Motor neuron (in vitro differentiated cells): ENCODE data around the gene ZFAND2B. TPM values are rescaled to one million over a fixed set of nuclear protein-coding genes. Genes with fewer than 3 reads are reported as not detected.

ENCODE experiments used
- ATAC-seq, 8 experiments: fragments of 200-7000 bp; cut with Tn5 transposase; replicated peaks in 6 of 8; 2 replicates each; pipeline ENCODE4 v1.8.0; 2021; ENCODE audit warnings: mild to moderate bottlenecking in 8 of 8, moderate library complexity in 8 of 8
- H3K27ac ChIP-seq, 2 donors: fragments of 250-450 bp; sonication (Bioruptor Pico); 2 replicates each; pipeline ENCODE4 v1.9.0; 2021; ENCODE audit warnings: antibody characterized with exemption in 2 of 2, mild to moderate bottlenecking in 2 of 2, moderate library complexity in 1 of 2
- H3K4me1 ChIP-seq, 2 donors: fragments of 250-450 bp; sonication (Bioruptor Pico); replicated peaks in 1 of 2; 2 replicates each; pipeline ENCODE4 v1.6.1; 2021; ENCODE audit warnings: antibody characterized with exemption in 2 of 2, mild to moderate bottlenecking in 2 of 2, moderate library complexity in 1 of 2
- H3K4me3 ChIP-seq, 5 donors: fragments of 250-450 bp; sonication (Bioruptor Pico); 2 replicates each; pipeline ENCODE4 v1.9.0; 2021; ENCODE audit warnings: antibody characterized with exemption in 5 of 5, mild to moderate bottlenecking in 5 of 5, moderate library complexity in 4 of 5
- WGBS, 10 experiments: fragments of 450-650 bp; shearing (Covaris generic); methylation state at CpG; one replicate each; pipeline ENCODE4 v1.0.0; 2022; 5-methylcytosine and 5-hydroxymethylcytosine counted together
- in situ Hi-C, 9 experiments: fragments of 400-800 bp; cut with MboI; loops; one replicate each; pipeline ENCODE4 v1.15.0; 2021; ENCODE audit warnings: low sequenced_read_pairs in 9 of 9, low pct_unique_long_range_greater_than_20kb in 2 of 9; ENCODE audit not compliant: unreplicated experiment in 9 of 9
- total RNA-seq, 8 experiments: library from RNA; unstranded; fragments of 300-600 nt; gene quantifications; 2 replicates each; pipeline versions ENCODE4 v1.2.3 to v1.2.4, GENCODE V29; 2022

Gene ZFAND2B
- total RNA-seq, 8 experiments from 2014 or later, result 19.7 to 35.8 (median 25.7) TPM

DNA sequence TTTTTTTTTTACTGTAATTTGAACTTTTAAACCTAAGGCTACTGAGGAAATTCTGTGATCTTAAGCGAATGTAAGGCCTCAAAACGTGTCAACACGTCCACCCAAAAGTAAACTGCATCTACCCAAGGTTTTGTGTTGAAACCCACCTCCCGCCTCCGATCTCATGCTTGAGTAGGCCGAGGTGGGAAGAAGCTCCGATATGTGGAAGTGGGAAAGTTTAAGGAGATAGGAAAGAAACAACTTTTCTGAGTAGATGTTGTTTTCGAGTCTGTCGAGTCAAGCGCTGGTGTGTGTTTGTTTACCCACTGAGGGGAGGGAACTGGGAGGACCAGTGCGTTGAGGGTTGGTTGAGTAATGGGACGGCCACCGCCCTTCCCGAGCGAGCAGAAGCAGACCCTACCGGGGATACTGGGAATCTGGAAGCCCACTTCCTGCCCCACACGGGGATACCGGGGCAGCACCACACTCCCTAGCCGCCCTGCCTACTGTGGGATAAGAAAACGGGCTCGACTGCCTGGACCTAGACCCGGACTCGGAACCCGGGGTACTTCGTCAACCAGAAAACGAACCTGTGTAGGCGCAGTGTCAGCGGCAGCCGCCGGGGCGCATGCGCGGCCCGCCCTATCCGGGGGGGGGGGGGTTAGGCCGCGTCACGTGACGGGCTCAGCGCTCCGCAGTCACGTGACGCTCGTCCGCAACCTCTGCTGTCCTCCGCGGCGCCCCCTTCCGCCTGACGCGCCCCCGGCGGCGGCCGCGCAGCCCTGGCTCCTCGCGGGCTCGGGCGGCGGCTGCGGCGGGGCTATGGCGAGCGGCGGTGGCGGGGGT lies 28.8 kb upstream of the ZFAND2B start, which contains the start of gene RETREG2:
Gene RETREG2, plus strand, starts transcription at position 724 of the 825 bp plus-strand sequence. Its CDS starts 78 bp downstream, at position 802.
- in situ Hi-C loops, result no loop called here
- WGBS, 10 experiments, result 0 to 10% (median 0%) methylated on average over 2 to 13 of the region's 67 CpGs; no CpG with 5 or more reads in 1 of the 10 experiments
- ATAC-seq, result peak; percentile 58 to 77 (median 62)

DNA sequence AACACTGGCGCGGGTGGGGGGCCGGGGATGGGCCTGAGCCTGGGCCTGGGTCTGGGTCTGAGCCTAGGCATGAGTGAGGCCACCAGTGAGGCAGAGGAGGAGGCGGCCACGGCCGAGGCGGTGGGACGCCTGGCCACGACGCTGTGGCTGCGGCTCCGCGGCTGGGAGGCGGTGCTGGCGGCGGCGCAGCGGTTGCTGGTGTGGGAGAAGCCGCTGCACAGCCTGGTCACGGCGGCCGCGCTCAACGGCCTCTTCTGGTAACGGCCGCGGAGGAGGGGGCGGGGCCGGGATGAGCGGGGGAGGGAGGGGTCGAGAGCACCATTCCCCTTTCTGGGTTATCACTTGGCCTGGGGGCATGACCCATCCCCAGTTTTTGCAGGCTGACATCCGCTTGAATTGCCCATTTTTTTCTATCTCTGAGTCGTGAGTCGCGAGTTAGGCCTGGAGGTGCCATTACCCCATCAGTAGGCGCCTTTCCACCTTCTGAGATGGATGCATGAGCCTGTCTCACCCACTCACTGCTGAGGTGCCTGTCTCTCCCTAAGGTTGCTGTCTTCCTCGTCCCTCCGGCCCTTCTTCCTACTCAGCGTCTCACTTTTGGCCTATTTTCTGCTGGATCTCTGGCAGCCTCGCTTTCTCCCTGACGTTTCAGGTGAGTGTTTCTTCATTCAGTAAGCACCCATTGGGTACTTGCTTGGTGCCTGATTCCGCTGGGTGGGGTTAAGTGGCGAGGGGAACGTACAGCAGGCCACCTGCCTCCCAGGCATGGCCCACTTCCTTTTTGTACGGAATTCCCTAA lies 28.0 kb upstream of the ZFAND2B start:
- 0 to 60% (median 8%) methylated on average over 1 to 13 of the region's 45 CpGs; no CpG with 5 or more reads in 2 of the 10 experiments for WGBS, 10 experiments
- Histone ChIP-seq H3K4me3 (peak overlapping the region; percentile 76 to 96 (median 96)), H3K27ac (peak overlapping the region; percentile 82 to 91), H3K4me1 (peaks cover 7 to 11% of the 10 kb centered on the region in 2 donors)
- in situ Hi-C loops, result no loop called here
- ATAC-seq, result peak in 6 of 8 experiments; percentile 12 to 41 (median 17)

More for the DNA sequence above, 28.8 kb upstream of the ZFAND2B start, which contains the start of gene RETREG2:
- peak within 1 kb of the TSS; percentile 76 to 96 (median 96) for H3K4me3 ChIP-seq
- peaks cover 7 to 11% of the 10 kb centered on the region in 2 donors for H3K4me1 ChIP-seq
- peak within 1 kb of the TSS; percentile 82 to 91 for H3K27ac ChIP-seq

DNA sequence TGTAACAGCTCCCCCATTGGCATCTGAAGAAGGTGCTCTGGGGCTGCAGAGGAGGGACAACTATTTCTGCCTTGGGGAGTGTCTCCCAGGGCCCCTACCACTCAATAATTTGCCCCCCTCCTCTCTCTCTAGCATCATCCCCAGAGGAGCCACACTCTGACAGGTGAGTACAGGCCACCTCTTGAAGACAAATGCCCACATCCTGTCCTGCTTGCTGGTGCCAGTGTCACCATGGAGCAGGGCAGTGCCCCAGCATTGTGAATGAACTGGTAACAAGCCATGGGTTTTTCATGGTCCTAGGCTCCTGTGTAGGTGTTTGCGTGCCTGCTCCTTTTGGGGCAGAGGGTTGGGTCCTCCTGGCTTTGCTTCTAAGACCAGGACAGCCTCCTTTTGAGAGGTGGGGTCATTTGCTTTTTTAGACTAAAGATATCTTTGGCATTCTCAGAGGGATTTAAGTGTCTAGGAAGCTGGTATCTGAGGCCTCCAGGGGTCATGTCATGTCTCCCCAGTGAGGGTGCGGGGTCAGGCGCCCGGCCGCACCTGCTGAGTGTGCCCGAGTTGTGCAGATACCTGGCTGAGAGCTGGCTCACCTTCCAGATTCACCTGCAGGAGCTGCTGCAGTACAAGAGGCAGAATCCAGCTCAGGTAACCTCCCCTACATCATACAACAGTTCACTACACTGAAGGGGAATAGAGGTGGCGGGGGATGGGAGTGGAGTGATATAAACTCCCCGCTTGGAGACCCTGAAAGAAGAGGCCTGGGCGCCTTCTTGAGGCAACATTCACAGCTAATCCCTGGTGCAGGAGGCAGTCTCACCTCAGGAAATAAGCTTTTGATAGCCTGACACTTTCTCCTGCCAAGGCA lies 26.7 kb upstream of the ZFAND2B start:
- Histone ChIP-seq H3K4me3 (peak overlapping the region in 1 of 5 donors; percentile 96), H3K27ac (no peak overlapping the region), H3K4me1 (peaks cover 7 to 11% of the 10 kb centered on the region in 2 donors)
- WGBS, 10 experiments, result 90 to 100% (median 100%) methylated on average over 1 to 5 of the region's 9 CpGs; no CpG with 5 or more reads in 4 of the 10 experiments
- in situ Hi-C loops, result no loop called here
- no peak for ATAC-seq

DNA sequence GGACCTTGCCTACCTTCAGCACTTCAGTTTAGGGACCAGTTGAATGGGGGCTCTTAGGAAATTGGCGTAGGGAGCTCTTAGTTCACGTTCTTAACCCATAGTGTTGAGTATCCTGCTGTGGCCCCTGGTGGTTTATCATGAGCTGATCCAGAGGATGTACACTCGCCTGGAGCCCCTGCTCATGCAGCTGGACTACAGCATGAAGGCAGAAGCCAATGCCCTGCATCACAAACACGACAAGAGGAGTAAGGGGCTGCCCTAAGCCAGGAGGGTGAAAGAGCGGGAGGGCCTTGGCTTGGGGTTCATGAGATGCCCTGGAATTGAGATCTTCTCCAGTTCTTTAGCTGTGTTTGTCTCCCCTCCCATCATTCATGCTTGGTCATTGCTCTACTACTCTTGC lies 25.6 kb upstream of the ZFAND2B start:
- peaks cover 2 to 5% of the 10 kb centered on the region in 2 donors for H3K4me1 ChIP-seq
- no peak overlapping the region for H3K27ac ChIP-seq
- in situ Hi-C loops, result no loop called here
- H3K4me3 ChIP-seq, result no peak overlapping the region
- WGBS, 10 experiments, result 88 to 100% (median 100%) methylated on average over 1 to 3 of the region's 5 CpGs; no CpG with 5 or more reads in 5 of the 10 experiments
- ATAC-seq, result no peak

DNA sequence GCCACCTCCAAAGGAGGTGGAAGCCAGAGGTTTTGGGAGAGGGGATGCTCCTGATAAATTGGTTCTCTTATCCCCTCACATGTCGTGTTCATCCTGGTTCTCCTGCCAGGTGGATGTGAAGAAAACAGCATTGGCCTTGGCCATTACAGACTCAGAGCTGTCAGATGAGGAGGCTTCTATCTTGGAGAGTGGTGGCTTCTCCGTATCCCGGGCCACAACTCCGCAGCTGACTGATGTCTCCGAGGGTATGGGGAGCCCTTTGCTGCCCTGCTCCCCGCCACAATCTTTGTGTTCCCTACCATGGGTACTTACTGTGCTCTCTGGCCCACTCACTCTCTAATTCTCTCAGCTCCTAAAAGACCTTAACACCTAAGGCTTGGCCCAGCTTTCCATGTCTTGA lies 25.1 kb upstream of the ZFAND2B start:
- in situ Hi-C loops, result no loop called here
- H3K27ac ChIP-seq, result no peak overlapping the region
- no peak overlapping the region for H3K4me3 ChIP-seq
- WGBS, 10 experiments, result 0 to 100% (median 93%) methylated on average over 1 to 4 of the region's 6 CpGs; no CpG with 5 or more reads in 4 of the 10 experiments
- H3K4me1 ChIP-seq, result peaks cover 2 to 5% of the 10 kb centered on the region in 2 donors
- ATAC-seq, result no peak

DNA sequence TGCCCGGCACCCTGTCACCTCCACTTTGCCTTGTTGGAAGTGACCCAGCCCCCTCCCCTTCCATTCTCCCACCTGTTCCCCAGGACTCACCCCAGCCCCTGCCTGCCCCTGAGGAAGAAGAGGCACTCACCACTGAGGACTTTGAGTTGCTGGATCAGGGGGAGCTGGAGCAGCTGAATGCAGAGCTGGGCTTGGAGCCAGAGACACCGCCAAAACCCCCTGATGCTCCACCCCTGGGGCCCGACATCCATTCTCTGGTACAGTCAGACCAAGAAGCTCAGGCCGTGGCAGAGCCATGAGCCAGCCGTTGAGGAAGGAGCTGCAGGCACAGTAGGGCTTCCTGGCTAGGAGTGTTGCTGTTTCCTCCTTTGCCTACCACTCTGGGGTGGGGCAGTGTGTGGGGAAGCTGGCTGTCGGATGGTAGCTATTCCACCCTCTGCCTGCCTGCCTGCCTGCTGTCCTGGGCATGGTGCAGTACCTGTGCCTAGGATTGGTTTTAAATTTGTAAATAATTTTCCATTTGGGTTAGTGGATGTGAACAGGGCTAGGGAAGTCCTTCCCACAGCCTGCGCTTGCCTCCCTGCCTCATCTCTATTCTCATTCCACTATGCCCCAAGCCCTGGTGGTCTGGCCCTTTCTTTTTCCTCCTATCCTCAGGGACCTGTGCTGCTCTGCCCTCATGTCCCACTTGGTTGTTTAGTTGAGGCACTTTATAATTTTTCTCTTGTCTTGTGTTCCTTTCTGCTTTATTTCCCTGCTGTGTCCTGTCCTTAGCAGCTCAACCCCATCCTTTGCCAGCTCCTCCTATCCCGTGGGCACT lies 24.0 kb upstream of the ZFAND2B start:
- no peak overlapping the region for H3K4me3 ChIP-seq
- ATAC-seq, result no peak
- no peak overlapping the region for H3K27ac ChIP-seq
- WGBS, 10 experiments, result 0 to 100% (median 92%) methylated on average over 1 to 4 of the region's 8 CpGs; no CpG with 5 or more reads in 1 of the 10 experiments
- in situ Hi-C loops, result no loop called here
- H3K4me1 ChIP-seq, result peaks cover 2 to 5% of the 10 kb centered on the region in 2 donors

DNA sequence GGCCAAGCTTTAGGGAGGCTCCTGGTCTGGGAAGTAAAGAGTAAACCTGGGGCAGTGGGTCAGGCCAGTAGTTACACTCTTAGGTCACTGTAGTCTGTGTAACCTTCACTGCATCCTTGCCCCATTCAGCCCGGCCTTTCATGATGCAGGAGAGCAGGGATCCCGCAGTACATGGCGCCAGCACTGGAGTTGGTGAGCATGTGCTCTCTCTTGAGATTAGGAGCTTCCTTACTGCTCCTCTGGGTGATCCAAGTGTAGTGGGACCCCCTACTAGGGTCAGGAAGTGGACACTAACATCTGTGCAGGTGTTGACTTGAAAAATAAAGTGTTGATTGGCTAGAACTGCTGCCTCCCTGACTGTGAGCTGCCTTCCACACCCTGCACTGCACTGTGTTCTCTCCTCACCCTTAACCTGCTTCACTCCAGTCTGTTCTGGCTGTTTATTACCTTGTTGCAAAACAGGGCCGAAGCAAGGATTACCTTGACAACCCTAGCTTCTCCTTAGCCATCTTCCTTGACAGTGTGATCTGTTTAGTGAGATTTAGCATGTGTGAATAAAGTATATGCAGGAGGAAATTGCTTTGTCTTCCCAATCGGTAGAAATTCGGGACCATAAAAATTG lies 23.3 kb upstream of the ZFAND2B start:
- H3K4me3 ChIP-seq, result no peak overlapping the region
- H3K27ac ChIP-seq, result no peak overlapping the region
- no peak for ATAC-seq
- 40 to 100% (median 90%) methylated on average over 1 to 6 of the region's 6 CpGs; no CpG with 5 or more reads in 2 of the 10 experiments for WGBS, 10 experiments
- peaks cover 2 to 5% of the 10 kb centered on the region in 2 donors for H3K4me1 ChIP-seq
- in situ Hi-C loops, result no loop called here

DNA sequence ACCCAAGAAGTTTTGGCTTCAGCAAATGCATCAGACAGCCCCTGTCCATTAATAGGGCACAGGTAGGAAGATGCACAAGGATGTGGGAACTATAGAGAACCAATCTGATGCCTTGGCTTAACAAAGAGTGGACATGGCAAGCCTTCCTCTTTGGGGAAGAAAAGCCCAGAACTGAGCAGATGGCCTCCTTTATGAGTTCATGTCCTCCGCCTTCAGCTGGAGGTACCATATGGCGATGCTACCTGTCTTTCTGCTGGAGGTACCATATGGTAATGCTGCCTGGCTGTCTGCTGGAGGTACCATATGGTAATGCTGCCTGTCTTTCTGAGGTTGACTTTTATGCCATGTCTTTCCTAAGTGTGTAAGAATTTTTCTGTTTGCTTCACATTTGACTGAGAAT lies 22.5 kb upstream of the ZFAND2B start:
- 90 to 100% (median 100%) methylated on average over 1 to 2 of the region's 2 CpGs; no CpG with 5 or more reads in 5 of the 10 experiments for WGBS, 10 experiments
- in situ Hi-C loops, result no loop called here
- Histone ChIP-seq H3K4me1 (peaks cover 0 to 2% of the 10 kb centered on the region in 2 donors), H3K4me3 (no peak overlapping the region), H3K27ac (no peak overlapping the region)
- ATAC-seq, result no peak

DNA sequence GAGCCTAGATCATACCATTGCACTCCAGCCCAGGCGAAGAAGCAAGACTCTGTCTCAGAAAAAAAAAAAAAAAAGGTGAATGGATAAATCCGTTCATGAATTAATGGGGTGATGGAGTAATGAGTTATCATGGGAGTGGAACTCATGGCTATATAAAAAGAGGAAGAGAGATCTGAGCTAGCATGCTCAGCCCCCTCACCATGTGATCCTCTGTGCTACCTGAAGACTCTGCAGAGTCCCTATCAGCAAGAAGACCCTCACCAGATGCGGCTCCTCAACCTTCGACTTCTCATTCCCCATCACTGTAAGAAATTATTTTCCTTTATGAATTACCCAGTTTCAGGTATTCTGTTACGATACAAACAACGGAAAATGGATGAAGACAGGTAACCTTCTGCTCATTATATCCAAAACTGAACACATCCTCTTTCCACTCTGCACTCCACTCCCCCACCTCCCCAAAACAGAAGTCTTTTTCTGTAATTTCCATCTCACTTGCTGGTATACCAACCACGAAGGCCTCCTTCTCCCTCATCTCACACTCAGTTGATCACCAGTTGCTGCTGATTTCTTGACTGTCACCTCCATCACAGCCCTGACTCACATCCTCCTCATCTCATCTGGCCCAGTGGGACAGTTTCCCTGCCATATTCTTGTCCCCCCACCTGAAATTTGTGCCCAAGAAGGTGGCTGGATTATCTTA lies 19.7 kb upstream of the ZFAND2B start:
- in situ Hi-C loops, result no loop called here
- H3K4me3 ChIP-seq, result no peak overlapping the region
- WGBS, 10 experiments, result 64 to 100% (median 87%) methylated on average over 1 to 6 of the region's 7 CpGs; no CpG with 5 or more reads in 1 of the 10 experiments
- no peaks in the 10 kb centered on the region for H3K4me1 ChIP-seq
- no peak overlapping the region for H3K27ac ChIP-seq
- ATAC-seq, result no peak

DNA sequence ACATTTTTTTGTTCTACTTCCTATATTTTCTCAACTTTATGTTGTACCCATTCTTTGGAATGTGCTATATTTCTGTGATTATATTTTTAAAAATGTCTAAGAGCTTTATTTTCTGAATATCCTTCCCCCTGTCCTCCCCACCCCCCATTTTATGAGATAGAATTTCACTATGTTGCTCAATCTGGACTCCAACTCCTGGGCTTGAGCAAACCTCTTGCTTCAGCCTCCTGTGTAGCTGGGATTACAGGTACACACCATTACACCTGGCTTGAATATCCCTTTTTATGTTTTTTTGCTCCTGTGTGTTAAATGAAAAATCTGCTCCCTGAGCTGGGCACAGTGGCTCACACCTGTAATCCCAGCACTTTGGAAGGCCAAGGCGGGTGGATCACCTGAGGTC lies 9.2 kb upstream of the ZFAND2B start:
- WGBS, 10 experiments, result 100% methylated on average over 1 of the region's 1 CpG; no CpG with 5 or more reads in 8 of the 10 experiments
- no peak for ATAC-seq
- in situ Hi-C loops, result no loop called here
- no peak overlapping the region for H3K4me3 ChIP-seq
- no peaks in the 10 kb centered on the region for H3K4me1 ChIP-seq
- no peak overlapping the region for H3K27ac ChIP-seq

DNA sequence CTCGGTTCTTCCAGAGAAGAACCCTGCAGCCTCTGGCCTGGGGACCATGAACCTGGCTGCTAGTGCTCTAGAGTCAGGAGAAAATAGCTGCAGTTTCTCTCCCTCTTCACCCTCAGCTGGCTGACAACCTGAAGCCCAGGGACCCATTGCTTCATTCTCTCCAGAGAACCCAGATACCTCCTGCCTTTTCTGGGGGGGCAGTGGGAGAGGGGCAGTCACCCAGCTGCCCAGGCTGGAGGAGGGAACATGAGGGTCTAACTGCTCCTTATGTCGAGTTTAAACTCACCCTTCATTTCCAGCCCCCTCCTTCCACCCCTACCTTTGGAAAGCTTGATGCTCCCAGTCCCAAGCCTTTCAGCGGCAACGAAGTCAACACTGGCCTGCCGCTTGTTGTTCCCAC lies 7.6 kb upstream of the ZFAND2B start:
- WGBS, 10 experiments, result 50 to 88% (median 79%) methylated on average over 1 to 4 of the region's 5 CpGs; no CpG with 5 or more reads in 3 of the 10 experiments
- Histone ChIP-seq H3K4me3 (no peak overlapping the region), H3K27ac (no peak overlapping the region), H3K4me1 (no peaks in the 10 kb centered on the region)
- ATAC-seq, result peak in 2 of 8 experiments; percentile 16 to 36
- in situ Hi-C loops, result no loop called here
